GM13976 (cell line): ENCODE results near the gene MYO1D.

Experiments used
- DNase-seq: peaks from one replicate; pipeline ENCODE4 v3.0.0; 2012; ENCODE audit warnings: low spot score
- in situ Hi-C: fragments of 300-500 bp; cut with MboI; formaldehyde crosslinking; loops from one replicate; pipeline ENCODE4 v1.12.0; 2022; ENCODE audit warnings: low sequenced_read_pairs, mixed read lengths, inconsistent platforms; ENCODE audit not compliant: unreplicated experiment
- TF ChIP-seq, protein P1 (sequence below): IDR thresholded peaks from 2 replicates; pipeline ENCODE4 v1.5.1; 2012; ENCODE audit warnings: borderline replicate concordance, mild to moderate bottlenecking; ENCODE audit not compliant: insufficient read depth; ENCODE audit errors: extremely low read depth, missing control alignments, control extremely low read depth

MYO1D gene

DNA sequence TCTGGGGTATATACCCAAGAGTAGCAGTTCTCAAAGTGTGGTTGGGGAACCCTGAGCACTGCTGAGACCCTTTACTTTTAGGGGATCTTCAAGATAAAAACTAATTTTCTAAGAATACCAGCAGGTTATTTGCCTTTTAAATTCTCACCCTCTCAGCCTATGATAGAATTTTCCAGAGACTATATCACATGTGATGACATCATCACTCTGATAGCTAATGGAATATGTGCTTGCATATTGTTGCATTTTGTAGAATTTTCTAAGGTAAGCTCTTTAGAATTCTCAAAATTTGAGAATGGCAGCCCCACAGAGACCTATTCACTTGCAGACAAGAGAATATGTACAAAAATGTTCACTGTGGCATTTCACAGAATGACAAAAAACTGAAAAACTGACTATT, 181.1 kb downstream of the MYO1D start:
- TF ChIP-seq, protein P1, sequence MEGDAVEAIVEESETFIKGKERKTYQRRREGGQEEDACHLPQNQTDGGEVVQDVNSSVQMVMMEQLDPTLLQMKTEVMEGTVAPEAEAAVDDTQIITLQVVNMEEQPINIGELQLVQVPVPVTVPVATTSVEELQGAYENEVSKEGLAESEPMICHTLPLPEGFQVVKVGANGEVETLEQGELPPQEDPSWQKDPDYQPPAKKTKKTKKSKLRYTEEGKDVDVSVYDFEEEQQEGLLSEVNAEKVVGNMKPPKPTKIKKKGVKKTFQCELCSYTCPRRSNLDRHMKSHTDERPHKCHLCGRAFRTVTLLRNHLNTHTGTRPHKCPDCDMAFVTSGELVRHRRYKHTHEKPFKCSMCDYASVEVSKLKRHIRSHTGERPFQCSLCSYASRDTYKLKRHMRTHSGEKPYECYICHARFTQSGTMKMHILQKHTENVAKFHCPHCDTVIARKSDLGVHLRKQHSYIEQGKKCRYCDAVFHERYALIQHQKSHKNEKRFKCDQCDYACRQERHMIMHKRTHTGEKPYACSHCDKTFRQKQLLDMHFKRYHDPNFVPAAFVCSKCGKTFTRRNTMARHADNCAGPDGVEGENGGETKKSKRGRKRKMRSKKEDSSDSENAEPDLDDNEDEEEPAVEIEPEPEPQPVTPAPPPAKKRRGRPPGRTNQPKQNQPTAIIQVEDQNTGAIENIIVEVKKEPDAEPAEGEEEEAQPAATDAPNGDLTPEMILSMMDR = no peak
- in situ Hi-C loops = no loop called here
- DNase-seq = no peak

DNA sequence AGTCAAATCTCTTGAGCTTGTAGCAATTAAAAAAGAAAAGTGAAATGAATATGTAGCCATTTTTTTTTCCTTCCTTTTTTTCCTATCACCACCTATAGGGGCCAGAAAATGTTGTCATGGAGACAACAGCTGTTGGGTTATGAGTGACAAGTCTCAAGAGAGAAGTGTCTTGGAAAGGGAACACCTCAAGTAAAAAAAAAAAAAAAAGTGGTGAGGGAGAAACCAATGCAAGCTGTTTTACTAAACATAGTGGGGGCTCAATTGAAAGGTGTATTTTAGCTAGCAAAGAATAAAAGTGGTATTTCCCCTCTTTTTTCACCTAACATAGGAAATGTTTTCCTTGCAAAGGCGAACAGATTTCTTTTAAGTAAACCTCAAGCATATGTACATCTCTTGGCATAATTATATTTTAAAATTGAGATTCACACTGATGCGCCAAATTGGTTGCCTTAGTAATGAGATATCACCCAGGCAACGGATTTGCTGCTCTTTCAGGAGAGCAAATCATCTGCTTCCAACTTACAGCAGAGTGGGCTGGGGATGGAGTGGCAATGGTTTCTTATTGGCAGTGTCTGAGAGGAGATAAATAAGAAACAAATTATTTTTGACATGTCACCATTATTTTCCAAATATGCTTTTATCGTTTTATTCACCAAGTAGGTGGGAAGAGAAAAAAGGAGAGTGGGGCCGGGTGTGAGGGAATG, 183.6 kb downstream of the MYO1D start:
- DNase-seq = no peak
- in situ Hi-C loops = no loop called here
- TF ChIP-seq, protein P1 = no peak

DNA sequence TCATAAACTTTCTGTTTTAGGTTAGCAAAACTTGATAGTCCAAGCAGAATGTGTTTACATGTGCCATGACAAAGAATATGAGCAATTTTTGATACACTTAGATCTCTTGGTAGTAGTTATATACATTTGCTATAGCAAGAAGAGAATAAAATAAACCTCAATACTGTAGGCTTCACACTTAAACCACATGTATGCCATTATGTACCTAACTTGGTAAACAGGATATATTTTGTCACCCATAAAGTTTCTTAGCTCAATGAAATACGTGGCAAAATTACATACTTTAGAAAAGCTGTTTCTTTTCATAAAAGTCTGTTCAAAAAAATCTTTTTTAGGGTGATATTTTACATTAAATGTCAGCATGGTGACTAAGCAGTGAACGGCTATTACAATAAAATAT, 184.7 kb downstream of the MYO1D start:
- in situ Hi-C loops = no loop called here
- TF ChIP-seq, protein P1 = no peak
- DNase-seq = no peak

DNA sequence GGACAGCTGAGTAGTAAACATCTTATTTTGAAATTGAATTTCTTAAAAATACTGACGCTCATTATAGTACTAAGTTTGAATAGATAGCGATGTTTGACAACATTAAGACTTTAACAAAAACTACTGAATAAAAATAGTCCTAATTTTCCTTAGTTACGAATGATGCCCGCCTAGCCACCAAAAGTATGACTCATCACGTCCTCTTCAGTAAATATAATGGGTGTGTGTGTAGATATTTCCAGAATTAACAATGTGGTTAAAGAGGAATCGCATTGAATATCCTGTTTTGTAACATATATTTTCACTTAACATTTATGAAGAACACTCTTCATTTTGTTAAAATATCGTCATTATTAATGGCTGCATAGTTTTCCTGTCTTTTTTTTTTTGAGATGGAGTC, 187.6 kb downstream of the MYO1D start:
- TF ChIP-seq, protein P1 = no peak
- DNase-seq = no peak
- in situ Hi-C loops = no loop called here

DNA sequence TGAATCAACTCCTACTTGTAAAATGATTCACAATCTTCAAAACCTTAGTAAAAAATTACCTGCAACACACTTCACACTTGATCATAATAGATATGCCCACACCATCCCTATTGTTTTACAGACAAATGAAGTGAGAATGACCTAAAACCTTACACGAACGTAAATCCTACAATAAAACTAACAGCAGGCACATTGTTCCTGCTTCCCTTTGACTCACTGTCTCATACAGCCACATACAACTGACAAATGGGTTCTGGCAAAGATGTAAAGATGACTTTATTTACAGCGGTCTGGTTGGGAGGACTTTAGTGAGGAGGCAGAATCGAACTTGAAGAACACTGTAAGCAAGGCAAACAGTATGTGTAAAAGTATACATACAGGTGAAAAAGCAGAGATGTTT, 188.7 kb downstream of the MYO1D start:
- in situ Hi-C loops = no loop called here
- TF ChIP-seq, protein P1 = no peak
- no peak for DNase-seq

DNA sequence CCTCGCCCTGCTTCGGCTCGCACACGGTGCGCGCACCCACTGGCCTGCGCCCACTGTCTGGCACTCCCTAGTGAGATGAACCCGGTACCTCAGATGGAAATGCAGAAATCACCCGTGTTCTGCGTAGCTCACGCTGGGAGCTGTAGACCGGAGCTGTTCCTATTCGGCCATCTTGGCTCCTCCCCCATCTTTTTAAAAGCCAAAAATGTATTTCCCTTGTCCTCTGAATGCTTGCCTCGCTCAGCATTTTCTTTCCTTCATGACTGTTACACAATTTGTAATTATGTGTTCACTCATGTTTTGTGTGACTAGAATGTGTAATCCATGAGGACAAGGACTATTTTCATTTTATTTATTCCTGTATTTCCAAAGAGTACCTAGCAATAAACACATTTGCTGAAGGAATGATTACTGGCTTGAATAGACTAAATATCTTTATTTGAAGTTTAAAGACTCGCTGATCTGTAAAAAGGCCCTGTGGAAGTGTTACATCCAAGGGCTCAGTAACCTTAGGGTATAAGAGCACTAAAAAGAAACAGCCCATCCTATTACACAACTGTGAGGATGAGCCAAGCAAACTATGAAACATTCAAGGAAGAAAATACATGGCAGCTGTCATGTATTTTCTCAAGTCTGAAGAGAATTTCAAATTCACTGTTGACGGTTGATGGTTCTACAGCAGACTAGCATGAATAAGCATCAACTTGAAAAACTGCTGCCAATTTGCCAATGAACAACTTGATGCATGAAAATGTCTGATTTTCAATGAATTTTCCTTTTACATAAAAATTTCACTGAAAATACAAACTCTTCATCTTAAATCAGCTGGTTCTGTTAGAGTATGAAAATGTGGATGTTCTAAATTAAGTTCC, 192.6 kb downstream of the MYO1D start:
- TF ChIP-seq, protein P1 = no peak

More for the DNA sequence above, 192.6 kb downstream of the MYO1D start:
- in situ Hi-C loops = no loop called here
- no peak for DNase-seq
